ENCODE measurements around the gene NAGPA.

NAGPA gene

DNA sequence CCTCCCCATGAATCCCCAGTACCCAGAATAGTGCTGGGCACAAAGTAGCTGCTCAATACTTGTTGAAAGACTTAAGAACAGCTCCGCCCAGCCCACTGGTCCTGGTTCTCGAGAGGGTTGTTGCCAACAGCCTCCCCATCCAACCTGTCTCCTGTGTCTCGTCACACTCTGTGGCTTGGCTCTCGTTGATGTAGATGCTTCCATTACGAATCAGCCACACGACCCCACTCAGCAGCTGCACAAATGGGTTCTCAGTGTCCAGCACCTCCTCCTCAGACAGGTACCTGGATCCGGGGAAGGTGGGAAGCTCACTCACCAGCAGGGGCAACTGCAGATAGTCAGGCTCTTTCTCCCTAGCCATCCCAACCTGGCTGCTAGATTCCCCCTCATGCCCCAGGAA is 2.1 kb downstream of the NAGPA start:
- FAIRE-seq: no peak

DNA sequence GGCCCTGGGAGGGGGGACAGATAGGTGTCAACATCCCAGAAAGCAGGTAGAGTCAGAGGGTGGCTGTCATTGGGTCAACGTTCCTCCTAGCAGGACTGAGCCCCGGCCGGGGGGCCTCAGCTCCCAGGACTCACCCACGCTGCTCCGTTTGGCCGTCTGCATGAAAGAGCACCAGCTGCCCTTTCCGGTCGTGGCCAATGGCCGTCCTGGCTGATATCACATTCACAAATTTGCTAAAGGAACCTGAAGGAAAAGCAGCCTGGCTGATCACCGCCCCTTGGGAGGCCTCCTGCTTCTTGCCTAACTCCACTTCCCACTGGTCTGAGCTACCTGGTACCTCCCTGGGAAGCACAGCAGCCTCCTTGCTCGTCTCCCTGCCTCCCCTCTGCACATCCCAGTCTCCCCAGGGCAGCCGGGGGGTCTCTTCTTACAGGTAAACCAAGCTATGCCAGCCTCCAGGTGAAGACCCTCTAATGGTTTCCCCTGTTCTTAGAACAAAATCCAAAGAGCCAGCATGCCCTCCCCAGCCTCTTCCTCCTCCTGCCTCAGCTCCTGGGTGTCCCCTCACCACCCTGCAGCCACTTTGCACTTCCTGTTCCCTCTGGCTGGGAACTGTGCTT is 3.4 kb downstream of the NAGPA start:
- FAIRE-seq (no peak), DNase-seq (ENCODE audit: insufficient read length, low spot score) (no peak)

More for the DNA sequence above, 2.1 kb downstream of the NAGPA start:
- DNase-seq (ENCODE audit: insufficient read length, low spot score): no peak

DNA sequence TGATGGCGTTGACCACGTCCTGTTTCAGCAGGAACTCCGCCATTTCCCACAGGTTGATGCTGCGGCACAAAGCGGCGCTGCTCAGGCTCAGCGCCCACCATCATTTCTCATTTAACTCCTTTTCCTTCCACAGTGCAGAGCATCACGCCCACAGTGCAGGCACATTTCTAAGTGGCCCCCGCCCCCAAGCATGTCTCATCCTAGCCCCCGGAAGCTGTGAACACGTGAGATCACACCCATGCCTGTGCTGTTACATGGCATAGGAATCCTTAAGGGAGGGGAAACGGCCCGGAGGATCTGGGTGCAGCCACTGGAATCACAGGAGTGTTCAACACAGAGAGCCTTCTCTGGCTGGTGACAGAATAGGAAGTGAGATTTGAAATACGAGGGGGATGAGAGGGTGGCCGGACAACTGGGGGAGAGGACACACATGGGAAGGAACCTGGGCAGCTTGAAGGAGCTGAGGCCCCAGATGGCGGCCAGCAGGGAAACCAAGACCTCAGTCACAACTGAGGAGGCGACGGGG is 4.7 kb downstream of the NAGPA start:
- DNase-seq (ENCODE audit: insufficient read length, low spot score): no peak
- FAIRE-seq: no peak

DNA sequence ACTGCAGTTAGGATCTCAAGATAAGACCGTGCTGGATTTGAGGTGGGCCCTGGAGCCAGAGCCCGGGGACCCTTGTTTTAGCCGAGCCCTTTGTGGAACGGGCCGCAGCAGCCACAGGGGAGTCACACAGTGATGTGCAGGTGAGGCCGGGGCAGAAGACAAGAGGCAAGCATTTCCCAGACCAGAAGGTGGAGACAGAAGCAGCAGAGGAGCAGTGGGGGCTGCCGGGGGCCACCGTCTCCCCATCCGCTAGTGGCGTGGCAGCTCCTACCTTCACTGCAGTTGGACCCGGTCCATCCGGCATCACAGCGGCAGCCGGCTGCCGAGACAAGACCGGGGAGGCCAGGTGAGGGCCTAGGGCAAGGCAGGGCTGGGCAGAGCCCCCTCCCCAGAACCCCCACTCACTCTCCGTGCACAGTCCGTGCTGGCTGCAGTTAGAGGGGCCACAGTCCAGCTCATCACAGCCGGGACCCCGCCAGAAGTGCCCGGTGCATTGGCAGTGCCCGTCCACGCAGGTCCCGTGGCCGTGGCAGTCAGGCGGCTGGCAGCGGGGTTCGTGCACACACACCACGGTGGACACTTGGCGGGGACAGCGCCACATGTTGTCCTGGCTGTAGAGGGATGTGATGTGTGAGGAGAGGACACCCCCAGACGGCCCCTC is 6.0 kb downstream of the NAGPA start:
- DNase-seq (ENCODE audit: insufficient read length, low spot score) (no peak), FAIRE-seq (no peak)

DNA sequence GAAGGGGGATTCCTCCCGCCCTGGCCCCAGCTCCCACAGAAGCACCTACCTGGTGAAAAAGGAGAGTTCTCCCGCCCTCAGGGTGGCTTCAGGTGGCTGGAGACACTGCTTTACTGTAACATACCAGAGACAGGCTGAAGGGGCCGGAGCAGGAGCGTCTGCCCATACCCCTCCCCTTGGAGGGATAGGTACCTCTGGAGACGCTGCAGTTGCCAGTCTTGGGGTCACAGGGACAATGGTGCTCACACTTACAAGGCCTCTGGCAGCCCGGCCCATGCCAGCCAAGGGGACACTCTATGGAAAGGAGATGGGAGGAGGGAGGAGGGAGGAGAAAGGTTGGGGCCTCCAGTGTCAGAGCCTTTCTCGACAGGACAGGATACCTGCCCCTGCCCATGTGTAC is 6.6 kb downstream of the NAGPA start:
- DNase-seq (ENCODE audit: insufficient read length, low spot score): no peak
- no peak for FAIRE-seq

DNA sequence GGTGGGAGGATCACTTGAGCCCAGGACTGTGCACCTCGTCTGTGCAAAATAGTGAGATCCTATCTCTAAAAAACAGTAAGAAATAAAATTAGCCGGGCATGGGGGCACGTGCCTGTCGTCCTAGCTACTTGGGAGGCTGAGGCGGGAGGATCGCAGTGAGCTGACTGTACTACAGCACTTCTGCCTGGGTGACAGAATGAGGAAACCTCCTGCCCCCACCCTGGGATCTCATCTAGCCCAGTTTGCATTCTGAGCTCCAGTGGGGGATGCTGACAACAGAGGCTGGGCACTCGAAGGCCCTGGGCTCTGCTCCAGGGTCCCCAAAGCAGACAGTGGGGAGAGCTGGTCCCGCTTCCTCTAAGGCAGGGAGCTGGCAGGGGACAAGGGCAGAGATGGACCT is 7.1 kb downstream of the NAGPA start:
- FAIRE-seq (no peak), DNase-seq (ENCODE audit: insufficient read length, low spot score) (no peak)

DNA sequence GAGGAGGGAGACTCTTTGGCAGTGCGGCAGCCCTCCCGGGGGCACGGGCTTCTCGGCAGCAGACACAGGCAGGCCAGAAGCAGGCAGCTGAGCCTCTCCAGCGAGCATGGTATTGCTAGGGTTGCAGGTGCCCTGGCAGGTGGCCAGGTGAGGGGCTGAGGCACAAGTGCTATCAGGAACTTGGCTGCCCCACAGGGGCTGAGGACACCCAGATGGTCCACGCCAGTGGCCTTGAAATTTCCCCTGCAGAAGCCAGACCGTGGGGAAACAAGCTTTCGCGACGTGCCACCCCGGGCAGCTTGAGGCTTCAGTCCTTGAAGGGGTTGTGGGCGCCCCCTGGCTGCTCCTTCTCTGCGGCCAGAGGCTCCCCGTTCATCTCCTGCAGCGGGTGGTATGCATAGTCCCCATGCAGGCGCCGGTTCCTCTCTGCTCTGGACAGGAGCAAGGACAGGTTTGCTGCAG is 8.5 kb downstream of the NAGPA start:
- DNase-seq (ENCODE audit: insufficient read length, low spot score) (no peak), FAIRE-seq (no peak)

DNA sequence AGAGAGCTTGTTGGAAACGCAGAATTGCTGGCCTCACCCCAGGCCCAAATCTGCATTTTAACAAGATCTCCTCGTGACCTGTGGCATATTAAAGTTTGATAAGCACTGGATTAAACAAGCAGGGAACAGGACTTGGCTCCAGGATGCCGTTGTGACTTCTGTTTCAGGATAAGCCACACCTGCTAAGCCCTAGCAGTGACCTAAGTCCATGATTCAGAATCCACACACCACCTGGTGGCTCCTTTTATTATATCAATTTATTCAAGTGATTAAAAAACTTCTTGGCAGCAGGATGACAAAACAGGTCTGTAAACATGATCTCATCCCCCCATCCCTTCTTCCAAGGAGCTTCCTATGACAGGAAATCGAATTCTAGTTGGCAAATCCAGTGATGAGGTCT is 9.1 kb downstream of the NAGPA start:
- DNase-seq (ENCODE audit: insufficient read length, low spot score) (peak; percentile 50), FAIRE-seq (no peak)

DNA sequence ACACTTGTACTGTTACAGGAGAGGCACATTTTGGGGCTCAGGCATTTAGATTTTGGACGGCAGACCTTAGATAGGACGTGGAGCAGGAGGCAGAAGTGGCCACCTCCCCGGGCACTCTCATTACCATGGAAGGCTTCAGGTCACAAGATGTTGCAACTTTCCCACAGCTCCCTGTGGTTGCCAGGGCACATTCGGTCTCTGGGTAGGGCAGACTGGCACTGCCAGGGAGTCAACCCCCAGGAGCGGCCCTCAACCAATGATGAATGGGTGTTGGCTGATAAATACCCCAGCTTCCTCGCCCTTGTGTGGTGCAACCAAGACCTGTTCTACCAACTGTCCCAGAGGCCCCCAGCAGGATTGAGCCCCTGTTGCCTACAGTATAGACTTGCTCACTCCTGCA is 11.2 kb downstream of the NAGPA start:
- FAIRE-seq (no peak), DNase-seq (ENCODE audit: insufficient read length, low spot score) (no peak)

DNA sequence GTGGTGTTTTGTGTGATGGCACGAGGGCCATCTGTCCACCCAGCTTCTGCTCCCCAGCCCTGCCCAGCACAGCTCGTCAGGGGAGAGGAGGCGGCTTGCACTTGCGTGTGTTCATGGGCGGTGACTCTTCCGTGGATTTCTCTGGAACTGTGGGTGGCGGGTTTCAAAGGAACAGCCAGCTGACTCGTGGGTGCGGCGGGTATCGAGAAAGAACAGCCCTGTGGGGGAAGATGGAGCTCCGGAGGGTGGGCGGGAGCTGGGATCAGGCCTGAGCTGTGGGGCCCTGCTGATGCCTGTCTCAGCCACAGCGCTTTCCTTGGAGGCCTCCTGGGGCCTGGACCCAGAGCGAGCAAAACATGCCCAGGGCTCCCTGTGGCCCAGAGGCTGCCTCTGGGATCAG is 13.2 kb downstream of the NAGPA start:
- DNase-seq (ENCODE audit: insufficient read length, low spot score): no peak
- FAIRE-seq: peak; percentile 9

DNA sequence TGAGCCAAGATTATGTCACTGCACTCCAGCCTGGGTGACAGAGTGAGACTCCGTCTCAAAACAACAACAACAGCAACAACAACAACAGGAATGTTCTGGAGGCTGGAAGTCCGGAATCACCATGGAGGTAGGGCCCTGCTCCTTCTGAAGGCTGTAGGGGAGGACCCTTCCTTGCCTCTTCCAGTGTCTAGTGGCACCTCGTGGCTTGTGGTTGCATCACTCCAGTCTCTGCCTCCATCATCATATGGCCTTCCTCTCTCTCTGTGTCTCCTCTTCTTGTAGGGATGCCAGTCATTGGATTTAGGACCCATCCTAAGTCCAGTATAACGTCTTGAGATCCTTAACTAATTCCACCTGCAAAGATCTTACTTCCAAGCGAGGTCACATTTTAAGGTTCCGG is 14.0 kb downstream of the NAGPA start:
- DNase-seq (ENCODE audit: insufficient read length, low spot score) (no peak), FAIRE-seq (no peak)

DNA sequence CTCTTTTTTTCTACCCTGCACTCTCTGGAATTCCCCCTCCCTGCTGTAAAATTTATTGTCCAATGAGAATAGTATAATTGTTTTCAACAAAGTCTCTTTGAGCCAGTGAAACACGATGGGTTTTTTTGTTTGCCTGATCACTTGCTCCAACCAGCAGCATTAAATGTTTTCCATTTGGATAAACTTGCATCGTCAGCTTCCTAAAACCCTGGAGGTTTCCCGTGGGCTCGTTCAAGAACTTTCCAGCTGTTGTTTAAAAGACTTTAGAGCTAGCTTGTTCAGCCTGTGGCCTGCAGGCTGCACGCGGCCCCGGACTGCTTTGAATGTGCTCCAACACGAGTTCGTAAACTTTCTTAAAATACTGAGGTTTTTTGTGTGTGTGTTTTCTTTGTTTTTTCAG is 14.9 kb downstream of the NAGPA start:
- FAIRE-seq: no peak
- DNase-seq (ENCODE audit: insufficient read length, low spot score): no peak

DNA sequence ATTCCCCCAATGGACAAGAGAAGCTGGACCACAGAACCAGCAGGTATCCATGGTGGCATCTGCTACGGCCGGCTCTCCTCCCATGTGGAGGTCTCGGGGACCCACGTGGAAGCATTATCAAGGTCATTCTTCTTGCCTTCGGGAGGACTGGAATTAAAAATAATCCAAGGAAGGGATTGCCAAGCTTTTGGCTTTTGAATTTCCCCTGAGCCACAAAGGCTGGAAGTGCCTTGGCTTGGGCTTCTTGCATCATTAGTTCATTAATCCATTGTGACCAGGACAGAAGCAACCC is 16.1 kb downstream of the NAGPA start:
- DNase-seq (ENCODE audit: insufficient read length, low spot score) (no peak), FAIRE-seq (no peak)

DNA sequence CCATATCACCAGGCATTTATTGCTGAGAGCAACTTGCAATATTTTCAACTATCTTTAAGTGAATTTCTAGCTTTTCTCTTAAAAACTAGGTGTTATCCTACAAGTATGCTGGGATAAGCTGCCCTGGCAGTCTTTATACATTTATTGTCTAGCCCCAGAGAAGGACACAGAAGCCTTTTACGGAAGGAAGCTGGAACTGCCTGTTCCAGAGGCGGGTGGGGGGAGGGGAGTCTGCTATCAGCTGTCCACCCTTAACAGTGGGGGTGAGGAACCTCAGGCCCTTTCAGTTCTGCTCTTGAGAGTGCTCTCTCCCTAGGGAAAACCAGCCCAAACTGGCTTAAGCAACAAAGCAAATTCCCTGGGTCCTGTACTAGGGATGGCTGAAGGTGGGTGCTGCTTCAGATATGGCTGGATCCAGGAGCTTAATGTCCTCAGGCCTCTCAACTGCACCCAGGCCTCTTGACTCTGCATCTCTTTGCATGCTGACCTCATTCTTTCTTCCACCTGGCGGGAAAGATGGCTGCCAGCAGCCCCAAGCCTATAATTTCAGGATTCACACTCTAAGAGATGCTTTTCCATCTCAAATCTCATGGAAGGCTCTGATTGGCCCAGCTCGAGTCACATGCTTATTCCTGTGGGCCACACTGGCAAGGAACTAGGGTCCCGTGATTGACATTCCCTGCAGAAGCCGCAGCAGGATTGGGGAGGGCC is 16.6 kb downstream of the NAGPA start:
- no peak for FAIRE-seq
- DNase-seq (ENCODE audit: insufficient read length, low spot score): no peak

DNA sequence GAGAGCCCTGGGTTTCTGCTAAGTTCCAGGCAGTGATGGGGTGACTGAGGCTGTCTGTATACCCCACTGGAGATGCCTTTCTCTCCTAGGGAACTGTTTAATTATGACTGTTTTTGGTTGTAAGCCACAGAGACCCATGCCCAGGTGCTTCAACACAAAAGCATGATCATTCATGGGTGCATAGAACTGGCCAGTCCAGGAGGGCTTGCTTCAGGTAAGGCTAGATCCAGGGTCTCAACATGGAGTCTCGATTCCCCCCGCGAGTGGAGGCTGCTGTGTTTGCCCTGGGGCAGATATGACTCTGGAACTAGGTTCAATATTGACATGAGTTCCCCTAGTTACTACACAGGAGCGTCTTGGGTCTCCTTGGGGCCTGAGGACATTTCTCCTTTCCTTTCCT is 17.8 kb downstream of the NAGPA start:
- no peak for DNase-seq (ENCODE audit: insufficient read length, low spot score)
- FAIRE-seq: no peak

DNA sequence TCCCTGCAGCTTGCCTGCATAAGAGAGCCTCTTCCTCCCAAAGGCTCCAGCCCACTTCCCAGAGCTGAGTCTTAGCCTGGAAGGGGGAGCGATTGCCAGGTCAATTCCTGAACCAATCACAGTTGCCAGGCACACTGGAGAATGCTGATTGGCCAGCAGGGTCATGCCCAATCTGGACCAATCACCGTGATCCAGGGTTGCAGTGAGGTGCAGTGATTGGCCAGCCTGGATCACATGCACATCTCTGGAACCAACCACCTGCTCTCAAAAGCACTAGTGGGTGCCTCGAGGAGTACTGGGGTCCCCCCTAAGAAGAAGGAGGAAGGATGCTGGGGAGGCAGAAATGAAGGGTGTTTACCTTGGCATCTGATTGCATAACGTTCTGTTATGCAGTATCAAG is 18.4 kb downstream of the NAGPA start:
- no peak for FAIRE-seq
- no peak for DNase-seq (ENCODE audit: insufficient read length, low spot score)

DNA sequence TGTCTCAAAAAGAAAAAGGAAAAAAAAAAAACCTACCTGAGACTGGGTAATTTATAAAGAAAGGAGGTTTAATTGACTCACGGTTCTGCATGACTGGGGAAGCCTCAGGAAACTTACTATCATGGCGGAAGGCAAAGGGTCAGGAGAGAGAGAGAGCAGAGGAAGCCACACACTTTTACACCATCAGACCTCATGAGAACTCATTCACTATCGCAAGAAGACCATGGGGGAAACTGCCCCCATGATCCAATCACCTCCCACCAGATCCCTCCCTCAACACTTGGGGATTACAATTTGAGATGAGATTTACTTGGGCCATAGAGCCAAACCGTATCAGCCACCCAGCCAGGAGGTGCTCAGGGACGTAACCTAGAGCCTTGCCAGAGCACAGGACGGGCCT is 20.8 kb downstream of the NAGPA start:
- no peak for FAIRE-seq
- no peak for DNase-seq (ENCODE audit: insufficient read length, low spot score)

DNA sequence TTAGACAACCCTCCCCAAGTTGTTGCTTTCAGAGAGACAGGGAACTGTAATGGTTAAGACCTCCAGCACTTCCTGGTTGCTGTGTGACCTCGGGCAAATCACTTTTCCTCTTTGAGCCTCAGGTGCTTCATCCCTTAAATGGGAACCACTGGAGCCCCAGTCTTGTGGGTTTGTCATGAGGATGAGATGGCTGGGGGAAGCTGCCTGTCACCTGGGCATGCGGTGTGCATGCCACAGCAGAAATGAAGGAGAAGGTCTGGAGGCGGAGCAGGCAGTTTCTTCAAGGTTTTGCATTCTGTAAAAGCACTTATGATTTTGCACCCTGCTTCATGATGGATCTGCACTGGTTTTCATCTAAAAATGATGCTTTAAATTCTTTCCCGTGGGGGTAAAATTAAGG is 22.1 kb downstream of the NAGPA start:
- no peak for DNase-seq (ENCODE audit: insufficient read length, low spot score)
- no peak for FAIRE-seq

DNA sequence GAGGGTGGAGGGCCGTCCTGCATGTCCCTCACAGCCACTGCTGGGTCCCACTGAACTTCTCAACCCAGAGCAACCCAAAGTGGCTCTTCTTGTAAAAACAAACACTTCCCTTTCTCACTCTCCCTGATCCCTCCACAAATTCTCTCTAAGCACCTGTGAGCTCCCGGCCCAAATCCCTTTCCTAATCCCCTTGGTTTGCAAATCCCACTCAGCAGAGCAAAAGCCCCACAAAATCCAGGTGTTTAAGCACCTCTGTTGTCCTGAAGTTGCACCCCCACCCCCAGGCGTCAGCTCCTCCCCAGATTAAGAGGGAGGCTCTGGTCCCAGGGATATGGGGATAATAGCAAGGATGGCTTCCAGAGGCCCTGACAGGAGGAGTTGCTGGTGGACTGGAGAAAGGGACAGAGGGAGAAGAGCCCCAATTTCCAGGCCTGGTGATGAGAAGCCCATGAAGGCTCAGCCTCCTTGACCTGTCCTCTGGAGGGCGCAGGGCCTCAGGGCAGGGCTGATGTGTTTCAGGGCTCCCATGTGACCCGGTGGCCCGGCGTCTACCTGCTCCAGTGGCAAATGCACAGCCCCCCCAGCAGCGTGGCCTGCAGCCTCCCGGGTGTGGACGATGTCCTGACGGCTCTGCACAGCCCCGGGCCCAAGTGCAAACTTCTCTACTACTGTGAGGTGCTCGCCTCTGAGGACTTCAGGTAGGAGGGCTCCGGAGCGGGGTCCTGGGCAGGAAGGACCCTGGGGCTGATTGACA is 23.0 kb downstream of the NAGPA start:
- no peak for DNase-seq (ENCODE audit: insufficient read length, low spot score)
- FAIRE-seq: no peak

DNA sequence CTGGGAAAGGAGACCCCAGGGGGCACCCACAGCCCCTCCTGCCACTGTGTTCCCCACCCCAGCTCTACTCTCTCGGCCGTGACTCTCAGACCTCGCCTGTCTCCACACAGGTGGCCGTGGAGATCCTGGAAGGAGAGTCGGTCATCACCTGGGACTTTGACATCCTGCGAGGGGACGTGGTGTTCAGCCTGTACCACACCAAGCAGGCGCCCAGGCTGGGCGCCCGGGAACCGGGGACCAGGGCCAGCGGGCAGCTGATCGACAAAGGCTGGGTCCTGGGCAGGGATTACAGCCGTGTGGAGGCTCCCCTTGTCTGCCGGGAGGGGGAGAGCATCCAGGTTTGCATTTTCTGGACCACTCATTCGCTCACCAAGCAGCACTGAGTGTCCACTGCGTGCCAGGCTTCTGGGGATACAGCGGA is 25.4 kb downstream of the NAGPA start:
- DNase-seq (ENCODE audit: insufficient read length, low spot score) (no peak), FAIRE-seq (no peak)

DNA sequence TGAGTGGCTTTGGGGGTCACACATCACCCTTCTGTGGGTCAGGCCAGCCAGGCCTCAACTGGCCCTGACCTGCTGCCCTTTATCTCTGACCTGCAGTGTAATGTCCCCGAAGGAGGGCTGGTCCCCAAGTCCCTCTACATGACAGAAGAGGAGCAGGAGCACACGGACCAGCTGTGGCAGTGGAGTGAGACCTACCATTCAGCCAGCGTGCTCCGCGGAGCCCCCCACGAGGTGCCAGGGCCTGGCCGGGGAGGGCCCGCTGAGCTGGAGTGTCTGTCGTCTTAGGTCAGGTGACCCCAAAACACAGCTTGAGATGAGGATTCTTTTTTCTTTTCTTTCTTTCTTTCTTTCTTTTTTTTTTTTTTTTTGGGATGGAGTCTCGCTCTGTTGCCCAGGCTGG is 26.5 kb downstream of the NAGPA start:
- no peak for FAIRE-seq

More for the DNA sequence above, 26.5 kb downstream of the NAGPA start:
- DNase-seq (ENCODE audit: insufficient read length, low spot score): no peak
